ENCODE data around the gene MCF2L.
"Not testable (repeated sequence)": the region's sequence is repeated elsewhere in the genome, so short reads cannot be mapped to it uniquely, and the experiment has no call there.

MCF2L gene

GRCh38 chr13:113050734-113051431 lies 81.9 kb downstream of the MCF2L start:
- no peak for DNase-seq (ENCODE audit: low spot score)

- no peak for DNase-seq (ENCODE audit: low spot score)
These were observed 82.6 kb downstream of the MCF2L start for GRCh38 chr13:113051641-113052040.

GRCh38 chr13:113052206-113052605 lies 83.2 kb downstream of the MCF2L start:
- DNase-seq (ENCODE audit: low spot score): no peak

- DNase-seq (ENCODE audit: low spot score): no peak
These were observed 84.0 kb downstream of the MCF2L start for GRCh38 chr13:113052971-113053370.

- no peak for DNase-seq (ENCODE audit: low spot score)
These were observed 84.4 kb downstream of the MCF2L start for GRCh38 chr13:113053376-113053775.

GRCh38 chr13:113053801-113054604 lies 85.0 kb downstream of the MCF2L start:
- no peak for DNase-seq (ENCODE audit: low spot score)

- no peak for DNase-seq (ENCODE audit: low spot score)
These were observed 88.1 kb downstream of the MCF2L start for GRCh38 chr13:113057084-113057483.

GRCh38 chr13:113057559-113057958 lies 88.5 kb downstream of the MCF2L start:
- not testable (repeated sequence) for DNase-seq (ENCODE audit: low spot score)

GRCh38 chr13:113058129-113058987 lies 89.3 kb downstream of the MCF2L start:
- DNase-seq (ENCODE audit: low spot score): no peak

- no peak for DNase-seq (ENCODE audit: low spot score)
These were observed 90.2 kb downstream of the MCF2L start for GRCh38 chr13:113058988-113059850.

GRCh38 chr13:113059891-113060290 lies 90.9 kb downstream of the MCF2L start:
- DNase-seq (ENCODE audit: low spot score): no peak

- no peak for DNase-seq (ENCODE audit: low spot score)
These were observed 91.7 kb downstream of the MCF2L start for GRCh38 chr13:113060557-113061270.

- peak; percentile 69 for DNase-seq (ENCODE audit: low spot score)
These were observed 92.2 kb downstream of the MCF2L start for GRCh38 chr13:113061271-113061625.

- DNase-seq (ENCODE audit: low spot score): no peak
These were observed 92.9 kb downstream of the MCF2L start for GRCh38 chr13:113061796-113062425.

- DNase-seq (ENCODE audit: low spot score): no peak
These were observed 93.7 kb downstream of the MCF2L start for GRCh38 chr13:113062691-113063090.

GRCh38 chr13:113063091-113063491 lies 94.1 kb downstream of the MCF2L start:
- no peak for DNase-seq (ENCODE audit: low spot score)

- no peak for DNase-seq (ENCODE audit: low spot score)
These were observed 95.1 kb downstream of the MCF2L start for GRCh38 chr13:113064000-113064533.

- DNase-seq (ENCODE audit: low spot score): no peak
These were observed 95.8 kb downstream of the MCF2L start for GRCh38 chr13:113064534-113065405.
